Lower leg skin (tissue), 3 donors: ENCODE measurements around the gene DNAH1.

Experiments used
- POLR2A ChIP-seq, 2 donors: fragments of 450-650 bp; IDR thresholded peaks; one replicate each; pipeline ENCODE4 v1.6.1; 2016 to 2017; ENCODE audit warnings: antibody characterized with exemption in 2 of 2, mild to moderate bottlenecking in 1 of 2, moderate library complexity in 1 of 2
- TF ChIP-seq, protein P1 (sequence below), 3 donors: fragments of 450-650 bp; IDR thresholded peaks; one replicate each; pipeline ENCODE4 v1.5.1; 2016; ENCODE audit warnings: antibody characterized with exemption in 3 of 3, mild to moderate bottlenecking in 3 of 3, moderate library complexity in 2 of 3

DNA sequence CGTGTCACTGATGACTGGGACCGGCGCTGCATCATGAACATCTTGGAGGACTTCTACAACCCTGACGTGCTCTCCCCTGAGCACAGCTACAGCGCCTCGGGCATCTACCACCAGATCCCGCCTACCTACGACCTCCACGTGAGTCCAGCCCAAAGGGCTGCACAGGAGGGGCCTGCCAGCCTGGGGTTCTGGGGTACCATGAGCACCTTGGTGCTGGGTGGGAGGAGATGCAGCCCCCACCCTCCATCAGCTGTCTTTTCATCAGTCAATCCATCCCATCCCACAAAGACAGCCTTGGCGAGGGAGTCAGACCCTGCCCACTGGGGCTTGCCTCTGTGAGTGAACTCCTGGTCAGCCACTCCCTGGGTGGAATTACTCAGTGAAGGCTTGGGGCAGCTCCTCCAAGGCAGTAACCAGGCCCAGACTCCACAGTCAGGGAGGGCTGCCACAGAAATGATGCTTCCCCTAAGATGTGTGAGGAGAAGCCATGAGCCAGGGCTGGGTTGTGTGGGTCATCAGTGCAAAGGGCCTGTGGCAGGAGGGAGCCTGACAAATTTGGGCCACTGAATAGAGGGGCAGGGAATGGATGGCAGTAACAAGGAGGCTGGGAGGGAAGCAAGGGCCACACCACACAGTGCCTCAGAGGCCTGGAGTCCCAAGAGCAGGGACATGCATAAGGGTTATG lies 80.9 kb downstream of the DNAH1 start:
- TF ChIP-seq, protein P1, sequence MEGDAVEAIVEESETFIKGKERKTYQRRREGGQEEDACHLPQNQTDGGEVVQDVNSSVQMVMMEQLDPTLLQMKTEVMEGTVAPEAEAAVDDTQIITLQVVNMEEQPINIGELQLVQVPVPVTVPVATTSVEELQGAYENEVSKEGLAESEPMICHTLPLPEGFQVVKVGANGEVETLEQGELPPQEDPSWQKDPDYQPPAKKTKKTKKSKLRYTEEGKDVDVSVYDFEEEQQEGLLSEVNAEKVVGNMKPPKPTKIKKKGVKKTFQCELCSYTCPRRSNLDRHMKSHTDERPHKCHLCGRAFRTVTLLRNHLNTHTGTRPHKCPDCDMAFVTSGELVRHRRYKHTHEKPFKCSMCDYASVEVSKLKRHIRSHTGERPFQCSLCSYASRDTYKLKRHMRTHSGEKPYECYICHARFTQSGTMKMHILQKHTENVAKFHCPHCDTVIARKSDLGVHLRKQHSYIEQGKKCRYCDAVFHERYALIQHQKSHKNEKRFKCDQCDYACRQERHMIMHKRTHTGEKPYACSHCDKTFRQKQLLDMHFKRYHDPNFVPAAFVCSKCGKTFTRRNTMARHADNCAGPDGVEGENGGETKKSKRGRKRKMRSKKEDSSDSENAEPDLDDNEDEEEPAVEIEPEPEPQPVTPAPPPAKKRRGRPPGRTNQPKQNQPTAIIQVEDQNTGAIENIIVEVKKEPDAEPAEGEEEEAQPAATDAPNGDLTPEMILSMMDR (IDR thresholded peaks at IDR 0.05): no peak
- no peak for TF ChIP-seq POLR2A (IDR thresholded peaks at IDR 0.05)
